ENCODE data around the gene EMSY.

GRCh38 chr11:76459299-76459698 is 14.5 kb downstream of the EMSY start:
- TF ChIP-seq CTCF (IDR thresholded peaks at IDR 0.05) = peak in 2 of 3 experiments; percentile 27 to 67
- no peak for TF ChIP-seq POLR2A (IDR thresholded peaks at IDR 0.05)

Data from testis (tissue), 2 donors.